A673 (cell line): Measurements from ENCODE around the gene MYO1H.

Experiments
- EZH2 ChIP-seq: fragments of 200-600 bp; sonication (generic); IDR thresholded peaks from 2 replicates; pipeline ENCODE4 v1.6.1; 2017; ENCODE audit warnings: borderline replicate concordance, low read depth, mild to moderate bottlenecking, mixed read lengths, antibody characterized with exemption, low read length; ENCODE audit not compliant: poor library complexity, severe bottlenecking
- TF ChIP-seq, protein P1 (sequence below): fragments of 300-800, 200-600 bp; sonication (generic); conservative IDR thresholded peaks from 2 replicates; pipeline ENCODE4 v1.5.1; 2017; ENCODE audit warnings: low read depth, mild to moderate bottlenecking, antibody characterized with exemption, low read length, moderate library complexity, mixed read lengths

DNA sequence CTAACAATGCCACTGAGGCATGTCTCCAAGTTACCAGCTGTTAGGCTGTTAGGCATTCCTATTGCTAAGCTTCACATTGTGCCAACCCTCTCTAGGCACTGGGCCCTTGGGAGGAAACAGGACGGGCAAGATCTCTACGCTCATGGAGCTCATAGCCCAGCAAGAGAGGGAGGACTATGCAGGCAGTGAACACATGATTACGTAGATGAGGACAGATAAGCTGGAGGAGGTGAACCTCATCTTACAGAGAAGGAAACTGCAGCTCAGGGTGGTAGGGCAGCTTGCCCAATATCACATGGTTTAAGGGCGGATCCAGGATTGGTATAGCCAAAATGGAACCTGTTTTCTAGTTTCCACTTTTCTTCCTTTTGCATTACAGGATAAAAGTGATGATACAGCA lies 137.5 kb downstream of the MYO1H start:
- TF ChIP-seq, protein P1, sequence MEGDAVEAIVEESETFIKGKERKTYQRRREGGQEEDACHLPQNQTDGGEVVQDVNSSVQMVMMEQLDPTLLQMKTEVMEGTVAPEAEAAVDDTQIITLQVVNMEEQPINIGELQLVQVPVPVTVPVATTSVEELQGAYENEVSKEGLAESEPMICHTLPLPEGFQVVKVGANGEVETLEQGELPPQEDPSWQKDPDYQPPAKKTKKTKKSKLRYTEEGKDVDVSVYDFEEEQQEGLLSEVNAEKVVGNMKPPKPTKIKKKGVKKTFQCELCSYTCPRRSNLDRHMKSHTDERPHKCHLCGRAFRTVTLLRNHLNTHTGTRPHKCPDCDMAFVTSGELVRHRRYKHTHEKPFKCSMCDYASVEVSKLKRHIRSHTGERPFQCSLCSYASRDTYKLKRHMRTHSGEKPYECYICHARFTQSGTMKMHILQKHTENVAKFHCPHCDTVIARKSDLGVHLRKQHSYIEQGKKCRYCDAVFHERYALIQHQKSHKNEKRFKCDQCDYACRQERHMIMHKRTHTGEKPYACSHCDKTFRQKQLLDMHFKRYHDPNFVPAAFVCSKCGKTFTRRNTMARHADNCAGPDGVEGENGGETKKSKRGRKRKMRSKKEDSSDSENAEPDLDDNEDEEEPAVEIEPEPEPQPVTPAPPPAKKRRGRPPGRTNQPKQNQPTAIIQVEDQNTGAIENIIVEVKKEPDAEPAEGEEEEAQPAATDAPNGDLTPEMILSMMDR = no peak
- no peak for TF ChIP-seq EZH2
